ENCODE measurements around the gene NLGN1.

NLGN1 gene

GRCh38 chr3:174016186-174016585 lies 618.6 kb downstream of the NLGN1 start:
- no peak for DNase-seq

GRCh38 chr3:174020156-174020555 lies 622.6 kb downstream of the NLGN1 start:
- DNase-seq = no peak

GRCh38 chr3:174023421-174023820 lies 625.9 kb downstream of the NLGN1 start:
- peak; percentile 52 for DNase-seq

GRCh38 chr3:174028673-174029072 lies 631.1 kb downstream of the NLGN1 start:
- no peak for DNase-seq

GRCh38 chr3:174035328-174035886 lies 637.9 kb downstream of the NLGN1 start:
- DNase-seq = no peak

- DNase-seq = no peak
Measured at GRCh38 chr3:174046311-174046710, 648.8 kb downstream of the NLGN1 start.

- DNase-seq = no peak
Measured at GRCh38 chr3:174049472-174049871, 651.9 kb downstream of the NLGN1 start.

GRCh38 chr3:174051191-174051590 lies 653.6 kb downstream of the NLGN1 start:
- DNase-seq = no peak

GRCh38 chr3:174058804-174059203 lies 661.3 kb downstream of the NLGN1 start:
- DNase-seq = no peak

GRCh38 chr3:174060431-174060830 lies 662.9 kb downstream of the NLGN1 start:
- no peak for DNase-seq

- no peak for DNase-seq
Measured at GRCh38 chr3:174061162-174061561, 663.6 kb downstream of the NLGN1 start.

GRCh38 chr3:174061731-174062130 lies 664.2 kb downstream of the NLGN1 start:
- DNase-seq = no peak

GRCh38 chr3:174062923-174063322 lies 665.4 kb downstream of the NLGN1 start:
- no peak for DNase-seq

GRCh38 chr3:174068035-174068434 lies 670.5 kb downstream of the NLGN1 start:
- DNase-seq = no peak

- DNase-seq = no peak
Measured at GRCh38 chr3:174072675-174073074, 675.1 kb downstream of the NLGN1 start.

- DNase-seq = no peak
Measured at GRCh38 chr3:174083706-174084105, 686.2 kb downstream of the NLGN1 start.

GRCh38 chr3:174089592-174089991 lies 692.0 kb downstream of the NLGN1 start:
- DNase-seq = peak; percentile 39

GRCh38 chr3:174094669-174095068 lies 697.1 kb downstream of the NLGN1 start:
- DNase-seq = no peak

GRCh38 chr3:174097686-174098085 lies 700.1 kb downstream of the NLGN1 start:
- DNase-seq = peak; percentile 55

- no peak for DNase-seq
Measured at GRCh38 chr3:174098746-174099145, 701.2 kb downstream of the NLGN1 start.

- no peak for DNase-seq
Measured at GRCh38 chr3:174099724-174100123, 702.2 kb downstream of the NLGN1 start.

GRCh38 chr3:174100744-174101143 lies 703.2 kb downstream of the NLGN1 start:
- no peak for DNase-seq

GRCh38 chr3:174101244-174101643 lies 703.7 kb downstream of the NLGN1 start:
- peak; percentile 56 for DNase-seq

- DNase-seq = no peak
Measured at GRCh38 chr3:174102274-174102673, 704.7 kb downstream of the NLGN1 start.

- no peak for DNase-seq
Measured at GRCh38 chr3:174102866-174103265, 705.3 kb downstream of the NLGN1 start.

- no peak for DNase-seq
Measured at GRCh38 chr3:174110761-174111160, 713.2 kb downstream of the NLGN1 start.
